Calu3 (cell line): ENCODE results near the gene LSG1. TPM values are rescaled to one million over a fixed set of nuclear protein-coding genes. Genes with fewer than 3 reads are reported as not detected.

Experiments
- BruUV-seq: library from RNA; stranded (reverse); fragments of 400-500 nt; replicated peaks from 2 replicates; lab custom pipeline; 2021; lab: Mats Ljungman, UMichigan
- CTCF ChIA-PET: fragments of 300-600 bp; sonication (Branson Sonifier 250); formaldehyde crosslinking; loops from one replicate; lab custom pipeline; 2022; ENCODE audit warnings: antibody characterized with exemption; lab: Charles Lee
- DNase-seq: peaks from one replicate; pipeline ENCODE4 v3.0.0; 2022
- H3K27ac Mint-ChIP-seq: one replicate; pipeline ENCODE4 v1.8.0; 2022; ENCODE audit warnings: mixed read lengths; ENCODE audit not compliant: unreplicated experiment
- H3K27me3 Mint-ChIP-seq: one replicate; pipeline ENCODE4 v1.8.0; 2022; ENCODE audit warnings: mixed read lengths; ENCODE audit not compliant: unreplicated experiment
- H3K36me3 Mint-ChIP-seq: one replicate; pipeline ENCODE4 v1.8.0; 2022; ENCODE audit warnings: mild to moderate bottlenecking, moderate library complexity, mixed read lengths; ENCODE audit not compliant: insufficient read depth, unreplicated experiment
- H3K4me1 Mint-ChIP-seq: one replicate; pipeline ENCODE4 v1.8.0; 2022; ENCODE audit warnings: mild to moderate bottlenecking, low read depth, mixed read lengths; ENCODE audit not compliant: unreplicated experiment
- H3K4me3 Mint-ChIP-seq: one replicate; pipeline ENCODE4 v1.8.0; 2022; ENCODE audit warnings: mild to moderate bottlenecking, low read depth, moderate library complexity, mixed read lengths; ENCODE audit not compliant: unreplicated experiment
- H3K9me3 Mint-ChIP-seq: one replicate; pipeline ENCODE4 v1.8.0; 2022; ENCODE audit warnings: low read depth, mixed read lengths; ENCODE audit not compliant: unreplicated experiment
- CTCF ChIP-seq: fragments of 200-600 bp; IDR thresholded peaks from one replicate; pipeline ENCODE4 v1.8.0; 2022; ENCODE audit warnings: antibody characterized with exemption; ENCODE audit not compliant: unreplicated experiment
- intact Hi-C: fragments of 100-400 bp; cut with micrococcal nuclease; formaldehyde crosslinking; loops from one replicate; pipeline ENCODE4 v1.10.0; 2022; ENCODE audit not compliant: unreplicated experiment
- total RNA-seq: library from RNA; stranded (reverse); gene quantifications from 2 replicates; pipeline ENCODE4 v1.2.3, GENCODE V29; 2022

The LSG1 gene
- total RNA-seq, 1 experiment from 2014 or later, result 86.3 TPM

DNA sequence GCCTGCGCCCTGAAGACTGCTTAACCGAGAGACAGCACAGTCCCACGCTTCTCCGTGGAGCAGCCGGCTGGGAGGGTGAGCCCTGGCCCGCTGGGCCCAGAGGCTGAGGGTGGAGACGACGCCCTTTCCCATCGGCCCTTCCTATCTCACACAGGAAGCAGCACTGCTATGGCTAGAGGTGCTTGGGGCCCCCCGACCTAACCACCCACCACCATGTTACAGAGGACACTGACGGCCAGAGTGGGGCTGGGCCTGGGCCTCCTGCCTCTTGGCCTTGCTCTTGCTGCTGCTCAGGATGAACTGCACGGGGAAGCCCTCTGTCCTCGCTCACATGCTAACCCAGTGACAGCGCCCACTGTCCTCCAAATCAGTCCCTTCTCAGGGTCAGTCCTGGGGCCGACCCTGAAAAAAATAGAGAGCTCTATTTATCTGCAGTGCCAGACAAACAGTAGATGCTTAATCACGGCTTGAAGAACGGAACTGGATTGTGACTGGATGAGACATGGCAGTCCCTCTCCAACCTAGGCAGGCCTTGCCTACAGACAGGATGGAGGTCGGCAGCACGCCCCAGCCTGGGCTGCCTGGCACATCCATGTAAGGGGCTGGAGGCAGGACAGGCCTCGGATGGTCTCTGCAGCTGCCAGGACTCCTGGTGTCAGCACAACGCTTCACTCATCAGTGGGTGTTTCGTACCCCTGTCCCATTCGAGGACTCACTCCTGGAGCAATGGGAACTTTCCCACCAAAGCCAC, 53.0 kb downstream of the LSG1 start:
- Mint-ChIP-seq H3K27ac (no peak overlapping the region), H3K27me3 (no peaks in the 10 kb centered on the region), H3K36me3 (peaks cover 11% of the 10 kb centered on the region), H3K4me3 (no peak overlapping the region), H3K4me1 (no peaks in the 10 kb centered on the region), H3K9me3 (no peaks in the 10 kb centered on the region)
- TF ChIP-seq CTCF, result no peak
- no TSS peak for BruUV-seq
- CTCF ChIA-PET, result no interaction called here
- intact Hi-C loops, result no loop called here
- no peak for DNase-seq

- TF ChIP-seq CTCF, result no peak
- no TSS peak for BruUV-seq
- CTCF ChIA-PET, result no interaction called here
- peaks cover 5% of the 10 kb centered on the region for H3K36me3 Mint-ChIP-seq
- no peak overlapping the region for H3K27ac Mint-ChIP-seq
- no peaks in the 10 kb centered on the region for H3K9me3 Mint-ChIP-seq
- H3K27me3 Mint-ChIP-seq, result no peaks in the 10 kb centered on the region
- no peak for DNase-seq
- H3K4me1 Mint-ChIP-seq, result no peaks in the 10 kb centered on the region
- intact Hi-C loops, result no loop called here
- no peak overlapping the region for H3K4me3 Mint-ChIP-seq
Measured at GRCh38 chr3:194617827-194618226, 54.2 kb downstream of the LSG1 start.

GRCh38 chr3:194617143-194617671, 54.8 kb downstream of the LSG1 start:
- CTCF ChIA-PET, result interaction anchor here (0.6 kb wide), 1 partner anchor 780 kb away, joined by 3 read pairs; no protein-coding TSS in a partner anchor

DNA sequence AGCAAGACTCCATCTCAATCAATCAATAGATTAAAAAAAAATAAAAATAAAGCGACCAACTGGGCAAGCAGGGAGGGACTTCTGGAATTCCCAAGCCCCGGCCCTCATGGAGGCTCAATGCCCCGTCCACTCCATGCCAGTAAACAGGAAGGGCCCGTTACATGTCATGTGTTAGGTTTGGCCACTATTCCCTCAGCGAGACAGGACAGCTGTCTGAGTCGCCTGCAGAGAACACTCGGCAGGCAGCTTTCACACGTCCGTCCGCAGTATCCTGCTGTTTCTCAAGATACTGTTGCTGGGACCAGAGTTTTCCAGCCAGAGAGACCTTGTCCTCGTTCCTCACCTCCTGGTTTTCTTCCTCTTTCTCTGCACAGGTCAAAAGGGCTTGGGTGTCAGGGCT, 56.8 kb downstream of the LSG1 start:
- no peak for DNase-seq
- Mint-ChIP-seq H3K27me3 (no peaks in the 10 kb centered on the region), H3K4me1 (no peaks in the 10 kb centered on the region), H3K4me3 (no peak overlapping the region), H3K27ac (no peak overlapping the region), H3K36me3 (peaks cover 5% of the 10 kb centered on the region), H3K9me3 (no peaks in the 10 kb centered on the region)
- CTCF ChIA-PET, result interaction anchor here (1.4 kb wide), 1 partner anchor 21 kb away, joined by 4 read pairs; no protein-coding TSS in a partner anchor
- TF ChIP-seq CTCF, result no peak
- intact Hi-C loops, result no loop called here
- BruUV-seq, result no TSS peak

More at GRCh38 chr3:194617143-194617671, 54.8 kb downstream of the LSG1 start:
- DNase-seq, result no peak
- TF ChIP-seq CTCF, result no peak
- Mint-ChIP-seq H3K36me3 (peaks cover 5% of the 10 kb centered on the region), H3K27ac (no peak overlapping the region), H3K4me1 (no peaks in the 10 kb centered on the region), H3K27me3 (no peaks in the 10 kb centered on the region), H3K9me3 (no peaks in the 10 kb centered on the region), H3K4me3 (no peak overlapping the region)
- intact Hi-C loops, result no loop called here
- BruUV-seq, result no TSS peak
